KG1 (cell line): Measurements from ENCODE around the gene CCNT2.
"Not testable (repeated sequence)": the region's sequence is repeated elsewhere in the genome, so short reads cannot be mapped to it uniquely, and the experiment has no call there.

Experiments
- DNase-seq: peaks from one replicate; lab custom pipeline; 2025; lab: John Stamatoyannopoulos, UW

Gene CCNT2

GRCh38 chr2:134918526-134919340 lies at the start of gene CCNT2:
Gene CCNT2, plus strand, starts transcription at chr2:134918822. Its CDS starts 33 bp downstream, at chr2:134918855.
- peak; percentile 94 for DNase-seq

DNA sequence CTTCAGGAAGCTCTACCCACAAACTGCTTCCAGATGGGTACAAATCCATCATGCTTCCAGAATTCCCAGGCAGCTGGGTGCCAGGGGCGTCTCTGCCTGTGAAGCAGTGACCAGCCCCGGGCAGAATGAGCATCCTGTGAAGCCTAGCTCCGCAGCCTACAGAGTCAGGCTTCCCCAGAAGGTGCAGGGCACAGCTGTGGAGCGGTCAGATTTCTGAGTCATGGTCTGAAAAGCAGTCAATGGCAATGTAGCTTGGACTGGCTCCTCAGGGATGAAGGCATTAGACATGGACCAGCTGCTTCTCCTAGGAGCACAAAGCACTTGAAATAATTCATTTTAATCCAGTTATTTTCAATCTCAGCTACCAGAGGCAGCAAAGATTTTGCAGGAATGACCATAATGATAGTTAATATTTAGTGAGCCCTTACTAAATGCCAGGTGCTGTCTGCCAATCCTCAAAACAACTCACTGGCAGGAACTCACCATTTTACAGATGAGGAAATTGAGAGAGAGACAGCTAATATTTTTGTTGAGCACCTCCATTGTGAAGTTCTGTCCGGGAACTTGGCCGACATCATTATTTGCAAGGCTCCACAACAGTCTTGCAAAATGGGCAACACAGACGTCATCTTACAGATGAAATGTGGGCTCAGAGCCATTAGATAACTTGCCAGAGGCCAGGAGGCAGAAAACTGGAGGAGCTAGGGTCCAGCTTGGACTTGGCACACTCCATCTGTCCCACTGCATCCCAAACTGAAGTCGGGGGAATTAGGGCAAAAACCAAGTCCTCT lies 48.5 kb upstream of the CCNT2 start:
- DNase-seq: no peak

GRCh38 chr2:134873152-134873551 lies 45.5 kb upstream of the CCNT2 start:
- DNase-seq: no peak

GRCh38 chr2:134875309-134875708 lies 43.3 kb upstream of the CCNT2 start:
- DNase-seq: no peak

GRCh38 chr2:134882773-134883172 lies 35.8 kb upstream of the CCNT2 start:
- DNase-seq: no peak

DNA sequence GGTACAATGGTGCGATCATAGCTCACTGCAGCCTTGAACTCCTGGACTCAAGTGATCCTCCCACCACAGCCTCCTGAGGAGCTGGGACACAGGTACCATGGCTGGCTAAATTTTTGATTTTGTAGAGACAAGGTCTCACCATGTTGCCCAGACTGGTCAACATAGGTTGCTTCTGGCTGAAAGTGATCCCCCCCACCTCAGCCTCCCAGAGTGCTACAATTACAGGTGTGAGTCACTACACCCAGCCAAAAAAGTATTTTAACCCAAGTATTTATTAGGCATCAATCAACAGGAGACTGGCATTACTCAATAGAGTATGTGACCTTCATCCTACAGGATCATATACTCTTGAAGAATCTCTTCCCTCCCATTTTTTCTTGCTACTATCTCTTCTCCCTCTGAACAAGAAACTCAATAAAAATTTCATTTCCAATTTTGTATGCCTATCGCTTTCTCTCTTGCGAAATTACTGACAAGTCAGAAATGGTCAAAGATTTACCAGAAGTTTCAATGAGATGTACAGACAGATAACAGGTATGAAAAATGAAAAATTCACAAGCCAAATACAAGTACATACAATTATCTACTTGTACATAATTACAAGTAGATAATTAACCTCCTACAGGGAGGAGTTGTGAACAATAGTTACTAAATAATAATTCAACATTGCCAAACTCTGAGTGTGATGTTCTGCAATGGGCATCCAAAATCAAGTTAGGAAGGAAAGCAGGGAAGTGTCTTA lies 34.9 kb upstream of the CCNT2 start:
- no peak for DNase-seq

DNA sequence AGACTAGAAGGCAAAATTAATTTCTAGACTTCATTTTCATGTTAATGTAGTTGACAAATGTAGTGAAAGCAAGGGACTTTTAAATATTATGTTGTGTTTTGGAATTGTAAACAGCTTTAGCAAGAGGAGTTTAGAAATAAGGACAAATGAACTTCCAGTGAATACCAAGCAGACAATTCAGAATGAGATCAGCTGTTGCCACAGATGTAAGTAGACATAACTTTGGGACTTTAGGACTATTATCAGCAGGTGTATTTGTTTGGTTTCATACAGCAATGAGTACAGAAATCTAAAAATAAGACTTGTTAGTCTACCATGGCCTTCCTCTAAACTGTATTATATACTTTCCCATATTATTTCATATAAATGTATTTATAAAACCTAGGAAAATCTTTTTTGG lies 34.2 kb upstream of the CCNT2 start:
- DNase-seq: no peak

DNA sequence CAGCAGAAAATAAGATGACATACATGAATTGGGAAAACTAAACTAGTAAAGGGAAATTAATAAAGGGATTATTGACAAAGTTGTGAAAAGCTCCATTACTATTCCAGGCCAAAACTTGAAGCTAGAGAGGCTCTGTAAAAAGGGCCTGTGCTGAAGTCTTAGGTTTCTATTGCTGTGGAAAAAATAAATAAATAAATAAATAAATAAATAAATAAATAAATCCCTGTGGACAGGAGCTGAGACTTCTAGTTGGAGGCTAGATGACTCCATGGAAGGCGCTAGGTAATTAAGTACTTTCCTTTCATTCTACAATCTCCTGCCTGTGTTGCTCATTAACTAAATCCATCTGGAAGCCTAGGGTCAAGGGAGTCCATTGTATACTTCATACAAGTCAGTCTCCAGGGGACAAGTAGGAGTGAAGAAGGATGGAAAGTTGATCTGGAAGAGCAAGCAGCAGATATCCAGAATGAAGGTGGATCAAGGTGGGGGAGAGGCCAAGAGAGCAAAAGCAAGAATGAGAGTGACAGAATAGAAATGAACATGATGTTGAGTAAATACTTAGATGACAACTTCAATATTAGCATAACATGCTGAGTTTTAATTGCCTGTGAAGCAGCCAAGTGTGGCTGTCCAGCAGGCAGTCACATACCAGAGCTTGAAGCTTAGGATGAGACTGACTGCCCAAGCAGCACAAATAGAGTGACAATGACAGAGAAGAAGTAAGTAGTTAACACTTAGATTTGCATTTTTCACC lies 26.2 kb upstream of the CCNT2 start:
- no peak for DNase-seq

GRCh38 chr2:134897932-134898331 lies 20.7 kb upstream of the CCNT2 start:
- no peak for DNase-seq

- DNase-seq: no peak
Measured at GRCh38 chr2:134899204-134899603, 19.4 kb upstream of the CCNT2 start.

DNA sequence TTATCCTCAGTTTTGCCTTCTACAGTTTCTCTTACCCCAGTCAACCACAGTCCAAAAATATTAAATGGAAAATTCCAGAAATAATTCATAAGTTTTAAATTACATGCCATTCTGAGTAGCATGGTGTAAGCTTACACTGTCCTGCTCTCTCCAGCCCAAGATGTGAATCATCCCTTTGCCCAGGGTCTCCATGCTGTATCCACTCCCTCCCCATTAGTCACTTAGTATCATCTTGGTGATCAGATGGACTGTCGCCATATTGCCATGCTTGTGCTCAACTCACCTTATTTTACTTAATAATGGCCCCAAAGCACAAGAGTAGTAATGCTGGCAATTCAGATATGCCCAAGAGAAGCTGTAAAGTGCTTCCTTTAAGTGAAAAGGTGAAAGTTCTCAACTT lies 18.5 kb upstream of the CCNT2 start:
- no peak for DNase-seq

DNA sequence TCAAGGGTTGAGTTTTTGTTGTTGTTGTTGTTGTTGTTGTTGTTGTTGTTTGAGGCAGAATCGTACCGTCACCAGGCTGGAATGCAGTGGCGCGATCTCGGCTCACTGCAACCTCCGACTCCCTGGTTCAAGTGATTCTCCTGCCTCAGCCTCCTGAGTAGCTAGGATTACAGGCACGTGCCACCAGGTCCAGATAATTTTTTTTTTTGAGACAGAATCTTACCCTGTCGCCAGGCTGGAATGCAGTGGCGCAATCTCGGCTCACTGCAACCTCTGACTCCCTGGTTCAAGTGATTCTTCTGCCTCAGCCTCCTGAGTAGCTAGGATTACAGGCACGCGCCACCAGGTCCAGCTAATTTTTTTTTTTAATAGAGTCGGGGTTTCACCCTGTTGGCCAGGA lies 14.9 kb upstream of the CCNT2 start:
- DNase-seq: not testable (repeated sequence)

GRCh38 chr2:134905168-134905567 lies 13.5 kb upstream of the CCNT2 start:
- DNase-seq: no peak

DNA sequence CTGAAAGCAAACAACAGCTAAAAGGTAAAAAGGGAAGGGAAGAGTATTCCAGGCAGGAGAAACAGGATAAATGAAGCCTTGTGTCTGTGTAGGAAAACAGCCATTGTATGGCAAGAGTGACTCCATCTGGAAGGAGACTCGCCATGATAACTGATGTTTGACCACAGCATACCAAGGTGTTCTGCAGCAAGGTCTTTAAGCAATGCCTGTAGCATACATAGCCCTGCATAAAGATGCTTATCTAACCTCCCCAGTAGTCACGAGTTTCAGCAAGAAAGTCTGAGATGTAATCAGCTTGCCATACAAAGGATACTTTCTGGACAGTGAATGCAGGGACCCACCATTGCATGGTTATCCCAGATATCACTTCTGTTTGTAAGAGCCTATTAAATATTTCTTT lies 11.9 kb upstream of the CCNT2 start:
- no peak for DNase-seq

DNA sequence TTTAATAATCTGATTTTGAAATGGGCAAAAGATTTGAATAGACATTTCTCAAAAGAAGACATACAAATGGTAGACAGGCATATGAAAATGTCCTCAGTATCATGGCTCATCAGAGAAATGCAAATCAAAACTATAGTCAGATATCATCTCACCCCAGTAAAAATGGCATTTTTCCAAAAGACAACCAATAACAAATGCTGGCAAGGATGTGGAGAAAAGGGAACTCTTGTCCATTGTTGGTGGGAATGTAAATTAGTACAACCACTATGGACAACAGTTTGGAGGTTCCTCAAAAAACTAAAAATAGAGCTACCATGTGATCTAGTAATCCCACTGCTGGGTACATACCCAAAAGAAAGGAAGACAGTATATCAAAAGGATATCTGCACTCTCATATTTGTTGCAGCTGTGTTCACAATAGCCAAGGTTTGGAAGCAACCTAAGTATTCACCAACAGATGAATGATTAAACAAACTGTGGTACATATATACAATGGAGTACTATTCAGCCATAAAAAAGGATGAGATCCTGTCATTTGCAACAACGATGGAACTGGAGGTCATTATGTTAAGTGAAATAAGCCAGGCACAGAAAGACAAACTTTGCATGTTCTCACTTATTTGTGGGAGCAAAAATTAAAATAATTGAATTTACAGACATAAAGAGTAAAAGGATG lies 11.0 kb upstream of the CCNT2 start:
- not testable (repeated sequence) for DNase-seq

GRCh38 chr2:134910763-134911399 lies 7.7 kb upstream of the CCNT2 start:
- DNase-seq: no peak

DNA sequence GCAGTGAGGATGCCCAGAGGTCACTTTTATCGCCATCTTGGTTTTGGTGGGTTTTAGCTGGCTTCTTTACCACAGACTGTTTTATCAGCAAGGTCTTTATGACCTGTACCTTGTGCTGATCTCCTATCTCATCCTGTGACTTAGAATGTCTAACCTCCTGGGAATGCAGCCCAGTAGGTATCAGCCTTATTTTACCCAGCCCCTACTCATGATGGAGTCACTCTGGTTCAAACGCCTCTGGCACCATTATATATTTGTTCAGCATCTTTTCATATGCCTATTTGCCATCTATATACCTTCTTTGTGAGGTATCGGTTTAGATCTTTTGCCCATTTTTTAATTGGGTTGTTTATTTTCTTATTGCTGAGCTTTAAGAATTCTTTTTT lies 7.2 kb upstream of the CCNT2 start:
- no peak for DNase-seq

- DNase-seq: no peak
Measured at GRCh38 chr2:134912361-134912760, 6.3 kb upstream of the CCNT2 start.

DNA sequence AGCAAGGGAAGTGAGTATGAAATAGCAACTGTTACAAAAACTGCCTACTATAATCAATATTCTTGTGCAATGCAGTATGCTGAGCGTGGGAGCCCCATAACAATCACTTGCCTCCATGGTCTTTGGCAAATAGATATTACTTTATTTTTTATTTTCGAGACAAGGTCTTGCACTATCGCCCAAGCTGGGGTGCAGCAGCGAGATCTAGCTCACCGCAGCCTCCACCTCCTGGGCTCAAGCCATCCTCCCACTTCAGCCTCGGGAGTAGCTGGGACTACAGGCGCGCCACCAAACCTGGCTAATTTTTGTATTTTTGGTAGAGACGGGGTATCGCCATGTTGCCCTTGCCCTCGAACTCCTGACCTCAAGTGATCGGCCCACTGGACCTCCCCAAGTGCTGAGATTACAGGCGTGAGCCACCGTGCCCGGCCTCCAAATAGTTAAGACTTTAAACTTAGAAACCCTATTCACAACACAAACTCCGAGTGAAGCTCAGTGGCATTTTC lies 1.2 kb upstream of the CCNT2 start:
- DNase-seq: no peak

- peak; percentile 90 for DNase-seq
Measured at GRCh38 chr2:134917888-134918525, 615 bp upstream of the CCNT2 start.
